Measurements from ENCODE around the gene DMRTC1. TPM values are rescaled to one million over a fixed set of nuclear protein-coding genes. Genes with fewer than 3 reads are reported as not detected.
"Not testable (repeated sequence)": the region's sequence is repeated elsewhere in the genome, so short reads cannot be mapped to it uniquely, and the experiment has no call there.

The DMRTC1 gene
- 0.38 TPM for total RNA-seq (ENCODE audit: unreplicated experiment)
- long read RNA-seq: 0 reads

DNA sequence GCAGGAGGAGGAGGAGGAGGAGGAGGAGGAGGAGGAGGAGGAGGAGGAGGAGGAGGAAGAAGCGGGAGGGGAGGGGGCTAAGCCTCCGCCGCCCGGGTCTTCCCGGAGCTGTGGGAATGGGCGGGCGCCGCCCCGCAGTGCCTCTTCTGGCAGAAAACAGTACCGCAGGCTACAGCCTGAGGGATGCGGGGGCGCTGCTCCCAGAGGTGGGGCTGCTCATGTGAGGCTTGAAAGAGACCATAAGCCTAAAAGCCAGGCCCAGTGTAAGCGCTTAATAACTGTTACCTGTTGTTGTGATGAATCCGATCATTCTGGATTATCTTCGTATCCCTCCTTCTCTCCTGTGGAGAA, at the start of gene DMRTC1:
DMRTC1 (minus strand) TSS at position 19 of the 351 bp plus-strand sequence. CDS start 68,143 bp downstream, outside the sequence.
- H3K27ac Mint-ChIP-seq (ENCODE audit: unreplicated experiment); DNase-seq (ENCODE audit: low spot score); H3K4me1 Mint-ChIP-seq (ENCODE audit: unreplicated experiment); H3K27me3 Mint-ChIP-seq (ENCODE audit: unreplicated experiment); H3K4me3 Mint-ChIP-seq (ENCODE audit: unreplicated experiment); H3K36me3 Mint-ChIP-seq (ENCODE audit: low read depth, unreplicated experiment); H3K9me3 Mint-ChIP-seq (ENCODE audit: unreplicated experiment): not testable (repeated sequence)

- peaks cover 35% of the 10 kb centered on the region for H3K36me3 Mint-ChIP-seq (ENCODE audit: low read depth, unreplicated experiment)
- DNase-seq (ENCODE audit: low spot score); H3K4me3 Mint-ChIP-seq (ENCODE audit: unreplicated experiment); H3K4me1 Mint-ChIP-seq (ENCODE audit: unreplicated experiment); H3K9me3 Mint-ChIP-seq (ENCODE audit: unreplicated experiment); H3K27me3 Mint-ChIP-seq (ENCODE audit: unreplicated experiment); H3K27ac Mint-ChIP-seq (ENCODE audit: unreplicated experiment): not testable (repeated sequence)
These were observed 37.3 kb upstream of the DMRTC1 start for GRCh38 chrX:72980894-72981469.

- H3K9me3 Mint-ChIP-seq (ENCODE audit: unreplicated experiment); DNase-seq (ENCODE audit: low spot score); H3K4me3 Mint-ChIP-seq (ENCODE audit: unreplicated experiment); H3K4me1 Mint-ChIP-seq (ENCODE audit: unreplicated experiment); H3K27ac Mint-ChIP-seq (ENCODE audit: unreplicated experiment); H3K36me3 Mint-ChIP-seq (ENCODE audit: low read depth, unreplicated experiment); H3K27me3 Mint-ChIP-seq (ENCODE audit: unreplicated experiment): not testable (repeated sequence)
These were observed 31.2 kb upstream of the DMRTC1 start for GRCh38 chrX:72974885-72975284.

DNA sequence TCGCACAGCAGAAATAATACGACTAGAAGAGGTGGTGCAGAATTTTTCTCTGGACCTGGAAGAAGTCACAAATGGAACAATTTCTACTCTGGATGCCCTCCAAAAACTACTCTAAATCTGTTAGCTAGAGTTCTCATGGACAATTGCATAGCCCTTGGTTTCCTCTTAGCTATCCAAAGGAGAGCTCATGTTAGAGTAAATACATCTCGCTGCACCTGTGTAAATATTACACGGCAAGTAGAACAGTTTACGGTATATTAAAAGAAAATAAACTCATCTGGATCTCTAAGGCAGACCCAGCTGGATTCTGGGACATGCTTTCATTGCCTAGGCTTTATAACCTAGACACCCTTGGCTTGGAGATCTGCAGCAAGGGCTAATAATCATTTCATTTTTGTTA, 28.2 kb upstream of the DMRTC1 start:
- H3K36me3 Mint-ChIP-seq (ENCODE audit: low read depth, unreplicated experiment); H3K9me3 Mint-ChIP-seq (ENCODE audit: unreplicated experiment); H3K27me3 Mint-ChIP-seq (ENCODE audit: unreplicated experiment); H3K4me3 Mint-ChIP-seq (ENCODE audit: unreplicated experiment); DNase-seq (ENCODE audit: low spot score); H3K27ac Mint-ChIP-seq (ENCODE audit: unreplicated experiment); H3K4me1 Mint-ChIP-seq (ENCODE audit: unreplicated experiment): not testable (repeated sequence)

- H3K9me3 Mint-ChIP-seq (ENCODE audit: unreplicated experiment); H3K27ac Mint-ChIP-seq (ENCODE audit: unreplicated experiment); DNase-seq (ENCODE audit: low spot score); H3K4me3 Mint-ChIP-seq (ENCODE audit: unreplicated experiment); H3K27me3 Mint-ChIP-seq (ENCODE audit: unreplicated experiment); H3K36me3 Mint-ChIP-seq (ENCODE audit: low read depth, unreplicated experiment); H3K4me1 Mint-ChIP-seq (ENCODE audit: unreplicated experiment): not testable (repeated sequence)
These were observed 16.3 kb upstream of the DMRTC1 start for GRCh38 chrX:72959971-72960370.

GRCh38 chrX:72943035-72943818, 410 bp downstream of the DMRTC1 start:
- H3K9me3 Mint-ChIP-seq (ENCODE audit: unreplicated experiment); H3K27me3 Mint-ChIP-seq (ENCODE audit: unreplicated experiment); H3K27ac Mint-ChIP-seq (ENCODE audit: unreplicated experiment); H3K4me1 Mint-ChIP-seq (ENCODE audit: unreplicated experiment); H3K4me3 Mint-ChIP-seq (ENCODE audit: unreplicated experiment); H3K36me3 Mint-ChIP-seq (ENCODE audit: low read depth, unreplicated experiment); DNase-seq (ENCODE audit: low spot score): not testable (repeated sequence)

GRCh38 chrX:72942272-72942671, 1.4 kb downstream of the DMRTC1 start:
- not testable (repeated sequence) for H3K27ac Mint-ChIP-seq (ENCODE audit: unreplicated experiment); H3K36me3 Mint-ChIP-seq (ENCODE audit: low read depth, unreplicated experiment); DNase-seq (ENCODE audit: low spot score); H3K4me3 Mint-ChIP-seq (ENCODE audit: unreplicated experiment); H3K4me1 Mint-ChIP-seq (ENCODE audit: unreplicated experiment); H3K27me3 Mint-ChIP-seq (ENCODE audit: unreplicated experiment); H3K9me3 Mint-ChIP-seq (ENCODE audit: unreplicated experiment)

DNA sequence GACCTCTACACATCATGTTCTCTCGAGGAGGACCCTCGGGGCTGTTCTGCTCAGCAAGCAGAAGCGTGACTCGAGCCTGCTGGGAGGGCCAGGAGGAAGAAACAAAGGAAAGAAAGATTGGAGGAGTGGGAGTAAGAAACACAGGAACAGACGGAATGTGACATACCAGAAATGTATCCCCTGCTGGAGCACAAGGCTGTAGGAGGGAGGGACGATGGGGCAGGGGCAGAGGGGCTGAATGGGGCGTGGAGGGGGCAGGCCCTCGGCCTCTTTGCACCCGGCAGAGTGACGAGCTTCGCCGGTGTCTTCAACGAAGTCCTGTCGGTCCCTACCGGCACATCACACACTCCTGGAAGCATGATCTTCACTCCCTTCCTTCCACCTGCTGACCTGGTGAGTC, 5.7 kb downstream of the DMRTC1 start, which contains the start of gene FAM236A:
FAM236A (plus strand) TSS at position 301 of the 400 bp plus-strand sequence; CDS start at position 358, 57 bp downstream.
- H3K4me1 Mint-ChIP-seq (ENCODE audit: unreplicated experiment); H3K27me3 Mint-ChIP-seq (ENCODE audit: unreplicated experiment); H3K36me3 Mint-ChIP-seq (ENCODE audit: low read depth, unreplicated experiment); H3K4me3 Mint-ChIP-seq (ENCODE audit: unreplicated experiment); DNase-seq (ENCODE audit: low spot score); H3K9me3 Mint-ChIP-seq (ENCODE audit: unreplicated experiment); H3K27ac Mint-ChIP-seq (ENCODE audit: unreplicated experiment): not testable (repeated sequence)

DNA sequence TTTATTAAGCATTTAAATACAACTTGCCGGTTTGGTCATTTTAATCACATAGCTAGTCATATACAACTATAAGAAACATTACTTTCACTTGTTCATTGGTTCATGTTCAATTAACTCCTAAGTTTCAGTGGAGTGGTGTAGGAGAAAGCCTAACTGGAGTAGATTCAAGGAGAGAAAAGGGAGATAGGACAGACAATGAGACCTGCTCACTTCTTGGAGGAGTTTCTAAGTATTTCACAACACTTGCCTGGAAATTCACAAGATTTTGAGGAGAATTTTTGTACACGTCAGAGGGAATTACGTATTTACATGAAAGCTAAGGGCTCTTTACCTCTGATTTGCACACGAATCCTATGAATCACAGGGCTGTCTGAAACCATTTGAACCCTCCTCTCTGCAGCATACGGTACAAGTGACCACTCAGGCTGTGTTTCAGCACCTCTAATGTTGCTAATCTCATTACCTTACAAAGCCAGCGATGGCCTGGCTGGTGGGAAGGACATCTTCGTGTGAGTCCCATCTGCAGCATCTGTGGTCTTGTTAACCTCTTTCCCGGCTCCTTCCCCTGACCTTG, 6.7 kb downstream of the DMRTC1 start:
- not testable (repeated sequence) for H3K4me1 Mint-ChIP-seq (ENCODE audit: unreplicated experiment); H3K27me3 Mint-ChIP-seq (ENCODE audit: unreplicated experiment); H3K36me3 Mint-ChIP-seq (ENCODE audit: low read depth, unreplicated experiment); H3K27ac Mint-ChIP-seq (ENCODE audit: unreplicated experiment); H3K4me3 Mint-ChIP-seq (ENCODE audit: unreplicated experiment); H3K9me3 Mint-ChIP-seq (ENCODE audit: unreplicated experiment); DNase-seq (ENCODE audit: low spot score)

DNA sequence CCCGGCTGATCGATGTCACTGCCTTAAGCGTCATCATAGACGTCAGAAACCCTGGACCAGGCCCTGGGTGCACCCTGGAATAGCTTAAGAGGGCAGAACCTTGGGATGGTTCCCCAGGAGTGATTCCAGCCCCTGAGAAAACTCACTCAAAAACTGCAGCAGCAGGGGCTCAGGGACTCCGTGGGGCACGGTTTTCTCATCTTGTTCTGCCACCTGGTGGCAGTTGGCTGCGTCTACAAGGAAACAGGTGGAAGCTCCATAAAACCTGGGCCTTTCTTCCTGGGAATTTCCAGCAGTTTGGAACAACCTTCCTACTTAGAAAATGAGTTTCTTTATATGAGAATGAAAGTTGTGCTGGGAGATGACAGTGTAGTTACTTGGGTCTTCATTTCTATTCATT, 7.2 kb downstream of the DMRTC1 start:
- DNase-seq (ENCODE audit: low spot score); H3K27me3 Mint-ChIP-seq (ENCODE audit: unreplicated experiment); H3K36me3 Mint-ChIP-seq (ENCODE audit: low read depth, unreplicated experiment); H3K9me3 Mint-ChIP-seq (ENCODE audit: unreplicated experiment); H3K4me1 Mint-ChIP-seq (ENCODE audit: unreplicated experiment); H3K4me3 Mint-ChIP-seq (ENCODE audit: unreplicated experiment); H3K27ac Mint-ChIP-seq (ENCODE audit: unreplicated experiment): not testable (repeated sequence)

DNA sequence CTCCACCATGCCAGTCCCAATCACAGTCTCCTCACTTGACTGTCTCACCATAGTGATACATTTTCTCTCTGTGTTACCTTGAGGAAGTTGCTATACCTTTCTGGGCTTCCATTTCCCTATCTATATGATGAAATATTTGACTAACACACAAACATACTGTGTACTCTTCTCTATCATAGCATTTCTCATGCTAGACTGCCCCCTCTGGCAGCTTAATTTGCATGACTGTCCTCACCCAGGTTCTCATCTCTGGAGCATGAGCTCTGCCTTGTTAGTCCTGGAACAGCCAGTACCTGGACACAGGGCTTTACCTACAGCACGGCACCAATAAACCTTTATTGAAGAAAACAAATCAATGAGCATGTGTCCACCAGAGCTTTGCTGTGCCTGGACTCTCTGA, 11.4 kb downstream of the DMRTC1 start:
- not testable (repeated sequence) for H3K4me3 Mint-ChIP-seq (ENCODE audit: unreplicated experiment); H3K27ac Mint-ChIP-seq (ENCODE audit: unreplicated experiment); H3K27me3 Mint-ChIP-seq (ENCODE audit: unreplicated experiment); H3K36me3 Mint-ChIP-seq (ENCODE audit: low read depth, unreplicated experiment); H3K4me1 Mint-ChIP-seq (ENCODE audit: unreplicated experiment); DNase-seq (ENCODE audit: low spot score); H3K9me3 Mint-ChIP-seq (ENCODE audit: unreplicated experiment)

DNA sequence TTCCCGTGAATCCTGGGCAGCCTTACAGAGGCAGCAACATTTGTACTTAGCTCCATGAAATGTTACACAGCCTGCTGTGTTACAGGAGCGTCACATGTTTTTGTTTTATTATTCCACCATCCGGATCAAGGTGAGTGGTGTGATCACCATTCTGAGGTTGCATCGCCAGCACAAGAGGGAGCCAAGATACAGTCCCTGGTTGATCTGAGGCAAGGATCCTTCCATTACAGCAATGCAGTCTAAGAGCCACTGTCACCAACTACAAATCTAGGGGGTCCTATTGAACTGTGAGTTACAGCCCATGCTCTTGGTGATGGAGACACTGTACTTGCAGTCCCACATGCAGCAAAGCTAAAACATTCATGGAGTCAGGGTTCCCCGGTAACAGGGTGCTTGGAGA, 27.5 kb downstream of the DMRTC1 start:
- not testable (repeated sequence) for H3K9me3 Mint-ChIP-seq (ENCODE audit: unreplicated experiment); H3K4me1 Mint-ChIP-seq (ENCODE audit: unreplicated experiment); DNase-seq (ENCODE audit: low spot score); H3K4me3 Mint-ChIP-seq (ENCODE audit: unreplicated experiment); H3K36me3 Mint-ChIP-seq (ENCODE audit: low read depth, unreplicated experiment); H3K27me3 Mint-ChIP-seq (ENCODE audit: unreplicated experiment); H3K27ac Mint-ChIP-seq (ENCODE audit: unreplicated experiment)
